WI38 (cell line): ENCODE data around the gene LRRC28.

Source experiments
- H3K4me3 ChIP-seq: 2 replicates; pipeline ENCODE4 v1.5.1; 2011; ENCODE audit warnings: low read depth, mild to moderate bottlenecking, control low read depth, low read length
- CTCF ChIP-seq: IDR thresholded peaks from 2 replicates; pipeline ENCODE4 v1.5.1; 2012; ENCODE audit warnings: low read depth, mild to moderate bottlenecking, control low read depth, low read length

Gene LRRC28

DNA sequence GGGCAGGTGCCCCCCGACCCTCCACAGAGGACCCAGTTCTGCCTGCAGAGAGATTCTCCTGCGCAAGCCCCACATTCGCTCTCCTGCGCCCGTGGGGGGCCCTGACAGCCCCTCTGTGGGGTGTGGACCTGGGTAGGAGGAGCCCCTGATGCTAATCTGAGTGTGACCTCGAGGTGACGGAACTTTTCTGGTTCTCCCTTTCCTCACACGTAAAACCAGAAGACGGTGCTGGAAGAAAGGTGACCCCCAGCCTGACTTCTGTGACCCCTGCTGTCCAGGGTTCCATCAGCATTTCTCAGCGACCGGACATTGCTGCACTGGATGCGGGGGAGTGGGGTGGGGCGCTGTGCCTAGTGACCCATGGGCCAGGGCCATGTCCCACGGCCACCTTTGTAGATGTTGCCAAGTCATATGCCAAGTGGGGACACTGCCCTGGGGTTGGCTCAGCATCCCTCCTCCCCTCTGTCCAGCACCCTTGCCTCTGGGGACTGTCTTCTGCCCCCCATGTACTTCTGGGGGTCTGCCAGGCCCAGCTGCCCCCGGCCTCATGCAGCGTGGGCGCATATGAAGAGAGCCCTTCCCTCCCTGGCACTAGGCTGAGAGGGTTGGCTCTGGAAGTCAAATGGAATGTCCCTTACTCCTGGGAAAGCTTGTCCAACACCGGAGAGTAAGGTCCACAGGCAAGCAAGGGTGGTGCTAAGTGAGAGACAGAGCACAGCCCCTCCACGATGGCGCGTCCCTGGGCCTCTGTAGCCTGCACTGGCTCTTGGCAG, 185.4 kb downstream of the LRRC28 start:
- TF ChIP-seq CTCF: no peak
- no peak overlapping the region for H3K4me3 ChIP-seq

DNA sequence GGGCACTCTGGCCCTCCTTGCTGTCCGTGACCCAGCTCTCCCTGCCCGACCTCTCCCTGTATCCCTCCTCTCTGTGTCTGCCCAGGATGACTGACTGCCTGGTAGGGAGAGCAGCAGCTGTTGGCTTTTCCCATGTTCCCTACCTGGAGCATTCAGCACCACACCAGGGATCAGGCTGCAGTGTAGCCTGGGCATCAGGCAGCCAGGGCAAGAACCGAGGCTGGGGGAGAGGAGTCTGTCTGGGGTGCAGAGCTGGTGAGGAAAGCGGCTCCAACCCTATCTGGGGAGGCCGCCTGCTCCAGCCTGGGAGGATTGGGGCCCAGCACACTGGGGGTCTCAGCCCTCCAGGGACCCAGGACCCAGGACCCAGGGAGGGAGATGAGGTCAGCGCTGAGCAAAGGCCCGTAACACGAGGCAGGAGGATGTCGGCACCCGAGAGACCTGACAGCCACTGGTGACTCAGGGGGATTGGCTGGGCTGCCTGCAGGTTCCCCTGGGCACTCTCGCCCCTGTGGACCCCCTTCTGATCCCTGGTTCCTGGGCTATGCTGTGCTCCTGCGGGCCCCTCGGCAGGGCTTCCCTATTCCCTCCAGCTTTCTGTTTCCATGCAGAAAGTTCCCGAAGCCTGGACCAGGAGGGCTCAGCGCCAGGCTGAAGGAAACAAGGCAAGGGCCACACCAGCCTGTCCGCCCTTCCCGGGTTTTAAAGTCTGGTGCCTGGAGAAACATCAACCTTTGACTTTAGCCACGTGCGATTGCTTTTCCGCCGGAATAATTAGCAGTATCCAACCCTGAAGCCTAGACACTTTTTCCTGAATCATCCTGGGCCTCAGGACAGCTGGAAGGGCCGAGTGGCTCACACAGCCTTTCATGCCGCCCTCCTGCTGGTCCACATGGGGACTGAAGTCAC, 186.3 kb downstream of the LRRC28 start:
- TF ChIP-seq CTCF: no peak
- H3K4me3 ChIP-seq: no peak overlapping the region

DNA sequence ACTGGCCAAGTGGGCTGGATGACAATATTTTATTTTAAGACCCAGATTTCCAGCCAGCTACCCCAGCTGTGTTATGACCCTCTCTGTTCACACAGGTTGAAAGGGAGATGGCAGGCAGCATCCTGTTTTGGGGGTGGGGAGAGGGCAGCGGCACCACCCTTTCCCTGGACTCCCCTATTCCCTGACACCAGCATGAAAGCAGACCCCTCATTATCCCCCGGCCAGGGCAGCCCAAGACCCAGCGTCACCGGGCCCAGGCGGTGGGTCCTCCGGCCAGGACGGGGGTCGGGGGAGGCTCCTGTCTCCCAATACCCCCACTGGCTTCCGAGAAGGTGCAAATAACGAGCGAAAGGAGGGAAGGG, 186.9 kb downstream of the LRRC28 start:
- no peak for TF ChIP-seq CTCF
- H3K4me3 ChIP-seq: 0 out of 2 replicates have a peak overlapping the region, but pooled peaks have one; percentile 12

DNA sequence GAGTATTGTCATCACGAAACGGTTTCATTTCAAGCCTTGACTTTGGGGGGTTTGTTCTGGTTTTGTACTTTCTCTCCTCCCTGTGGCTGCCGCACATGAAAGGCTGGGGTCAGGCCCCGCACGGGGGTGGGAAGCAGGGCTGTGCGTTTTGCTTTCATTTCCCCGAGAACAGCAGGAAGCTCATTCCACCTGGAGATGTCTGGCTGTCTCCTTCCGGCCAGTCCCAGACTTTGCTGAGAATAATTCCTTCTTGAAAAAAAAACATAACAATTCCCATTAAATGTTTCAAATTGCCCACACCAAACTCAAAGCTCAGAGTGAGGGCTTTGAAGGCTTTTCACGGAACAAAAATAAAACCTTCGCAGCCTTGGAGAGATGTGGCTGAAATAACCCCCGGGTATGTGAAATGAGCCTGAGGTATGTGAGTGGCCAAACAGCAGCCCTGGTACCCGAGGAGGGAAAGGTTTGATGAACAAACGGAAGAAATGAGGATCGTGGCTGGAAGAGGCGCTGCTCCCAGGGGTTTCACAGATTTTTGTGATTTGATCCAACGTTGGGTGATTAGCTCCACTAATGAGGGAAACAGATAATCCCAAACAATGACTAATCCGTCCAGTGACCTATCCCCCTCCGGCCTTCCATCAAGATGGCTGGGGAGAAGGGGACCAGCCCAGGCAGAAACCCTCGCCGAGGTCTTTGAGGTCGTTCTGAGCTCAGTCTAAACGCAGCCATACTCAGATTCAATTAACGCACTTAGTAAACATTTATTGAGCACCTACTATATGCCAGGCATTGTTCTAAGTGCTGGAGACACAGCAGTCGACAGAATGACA, 187.6 kb downstream of the LRRC28 start:
- 0 out of 2 replicates have a peak overlapping the region, but pooled peaks have one; percentile 12 for H3K4me3 ChIP-seq
- TF ChIP-seq CTCF: no peak

DNA sequence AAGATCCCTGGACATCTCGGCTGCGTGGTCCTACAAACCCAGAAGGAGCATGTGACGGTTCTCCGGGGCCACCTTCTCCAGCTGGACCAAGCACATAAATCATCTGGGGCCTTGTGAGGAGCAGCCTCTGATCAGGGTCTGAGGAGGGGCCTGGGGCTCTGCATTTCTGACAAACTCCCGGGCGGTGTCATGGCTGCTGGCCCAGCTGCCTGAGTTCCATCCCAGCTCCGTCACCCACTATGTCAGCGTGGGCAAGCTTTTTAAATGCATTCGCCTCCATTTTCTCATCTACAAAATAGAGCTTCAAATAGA, 188.2 kb downstream of the LRRC28 start:
- no peak overlapping the region for H3K4me3 ChIP-seq
- TF ChIP-seq CTCF: no peak

- no peak for TF ChIP-seq CTCF
- no peak overlapping the region for H3K4me3 ChIP-seq
Measured at GRCh38 chr15:99440029-99440428, 188.7 kb downstream of the LRRC28 start.
